Activated CD4-positive, alpha-beta T cell treated with anti-CD3 and anti-CD28 coated beads, Interleukin-2, amount 50 U/mL, for 4 hours (primary cell): ENCODE measurements around the gene ABCC4.

Experiments used
- DNase-seq, 2 experiments: peaks; one replicate each; pipeline ENCODE4 v3.0.0-alpha.2; 2020

ABCC4 gene

GRCh38 chr13:95153647-95154412, 147.4 kb downstream of the ABCC4 start:
- no peak for DNase-seq

- DNase-seq: no peak
These were observed 149.2 kb downstream of the ABCC4 start for GRCh38 chr13:95151942-95152587.

- no peak for DNase-seq
These were observed 150.7 kb downstream of the ABCC4 start for GRCh38 chr13:95150555-95150954.

GRCh38 chr13:95146486-95146885, 154.8 kb downstream of the ABCC4 start:
- DNase-seq: no peak

GRCh38 chr13:95145587-95145986, 155.7 kb downstream of the ABCC4 start:
- no peak for DNase-seq

GRCh38 chr13:95140502-95140901, 160.7 kb downstream of the ABCC4 start:
- no peak for DNase-seq

GRCh38 chr13:95138876-95139585, 162.2 kb downstream of the ABCC4 start:
- no peak for DNase-seq

GRCh38 chr13:95137096-95137495, 164.2 kb downstream of the ABCC4 start:
- no peak for DNase-seq

- DNase-seq: no peak
These were observed 164.6 kb downstream of the ABCC4 start for GRCh38 chr13:95136638-95137037.

GRCh38 chr13:95133498-95133897, 167.8 kb downstream of the ABCC4 start:
- DNase-seq: no peak

- DNase-seq: no peak
These were observed 172.2 kb downstream of the ABCC4 start for GRCh38 chr13:95129004-95129403.

- no peak for DNase-seq
These were observed 173.1 kb downstream of the ABCC4 start for GRCh38 chr13:95128045-95128643.

- no peak for DNase-seq
These were observed 176.3 kb downstream of the ABCC4 start for GRCh38 chr13:95124959-95125358.

- DNase-seq: no peak
These were observed 177.5 kb downstream of the ABCC4 start for GRCh38 chr13:95123726-95124125.

GRCh38 chr13:95122063-95122462, 179.2 kb downstream of the ABCC4 start:
- no peak for DNase-seq

- no peak for DNase-seq
These were observed 179.7 kb downstream of the ABCC4 start for GRCh38 chr13:95121516-95121915.

- no peak for DNase-seq
These were observed 180.6 kb downstream of the ABCC4 start for GRCh38 chr13:95120650-95121049.

- no peak for DNase-seq
These were observed 182.5 kb downstream of the ABCC4 start for GRCh38 chr13:95118541-95119324.

- no peak for DNase-seq
These were observed 184.2 kb downstream of the ABCC4 start for GRCh38 chr13:95117092-95117491.

- DNase-seq: no peak
These were observed 185.7 kb downstream of the ABCC4 start for GRCh38 chr13:95115525-95115924.

- no peak for DNase-seq
These were observed 187.7 kb downstream of the ABCC4 start for GRCh38 chr13:95113601-95114000.

GRCh38 chr13:95112883-95113282, 188.4 kb downstream of the ABCC4 start:
- DNase-seq: no peak

- DNase-seq: no peak
These were observed 189.6 kb downstream of the ABCC4 start for GRCh38 chr13:95111608-95112007.
